IgD-negative memory B cell (primary cell): ENCODE results near the gene RNASE13. TPM values are rescaled to one million over a fixed set of nuclear protein-coding genes. Genes with fewer than 3 reads are reported as not detected.
"Not testable (repeated sequence)": the region's sequence is repeated elsewhere in the genome, so short reads cannot be mapped to it uniquely, and the experiment has no call there.

Experiments used
- H3K27ac Mint-ChIP-seq, 3 donors: one replicate each; pipeline ENCODE4 v1.8.0; 2020 to 2022; ENCODE audit warnings: mild to moderate bottlenecking in 3 of 3, mixed read lengths in 3 of 3, moderate library complexity in 1 of 3
- H3K27me3 Mint-ChIP-seq: one replicate; pipeline ENCODE4 v1.8.0; 2021; ENCODE audit warnings: mixed read lengths
- H3K36me3 Mint-ChIP-seq: one replicate; pipeline ENCODE4 v1.8.0; 2020; ENCODE audit warnings: mild to moderate bottlenecking, mixed read lengths
- H3K4me1 Mint-ChIP-seq, 3 donors: one replicate each; pipeline ENCODE4 v1.8.0; 2020 to 2022; ENCODE audit warnings: mixed read lengths in 3 of 3, mild to moderate bottlenecking in 1 of 3
- H3K4me3 Mint-ChIP-seq, 4 donors: one replicate each; pipeline ENCODE4 v1.8.0; 2020 to 2022; ENCODE audit warnings: mild to moderate bottlenecking in 4 of 4, mixed read lengths in 4 of 4, moderate library complexity in 3 of 4
- H3K9me3 Mint-ChIP-seq, 3 donors: one replicate each; pipeline ENCODE4 v1.8.0; 2020 to 2021; ENCODE audit warnings: mixed read lengths in 3 of 3, mild to moderate bottlenecking in 1 of 3
- polyA plus RNA-seq: library from polyadenylated mRNA; unstranded; fragments of 300-500 nt; fragmentation: Illumina TruSeq; gene quantifications from one replicate; pipeline ENCODE4 v1.2.3, GENCODE V29; 2021

The RNASE13 gene
- polyA plus RNA-seq, 1 donor from 2014 or later: not detected

DNA sequence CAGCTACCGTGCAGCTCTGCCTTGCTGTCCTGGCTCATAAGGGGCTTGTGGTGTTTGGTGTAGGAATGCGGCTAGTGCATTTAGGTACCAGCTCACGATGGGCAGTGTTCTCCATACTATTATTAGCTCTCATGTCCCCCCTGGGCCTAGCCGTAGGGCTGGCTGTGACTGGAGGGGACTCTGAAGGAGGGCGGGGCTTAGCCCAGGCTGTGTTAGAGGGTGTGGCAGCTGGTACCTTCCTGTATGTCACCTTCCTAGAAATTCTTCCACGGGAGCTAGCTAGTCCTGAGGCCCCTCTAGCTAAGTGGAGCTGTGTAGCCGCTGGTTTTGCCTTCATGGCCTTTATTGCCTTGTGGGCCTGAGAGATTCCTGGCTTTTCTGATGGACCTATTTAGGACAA is 33.4 kb downstream of the RNASE13 start:
- Mint-ChIP-seq H3K4me3 (no peak overlapping the region), H3K27me3 (no peaks in the 10 kb centered on the region), H3K36me3 (no peaks in the 10 kb centered on the region), H3K27ac (peak overlapping the region in 1 of 3 donors; percentile 68), H3K9me3 (no peaks in the 10 kb centered on the region), H3K4me1 (no peaks in the 10 kb centered on the region)

DNA sequence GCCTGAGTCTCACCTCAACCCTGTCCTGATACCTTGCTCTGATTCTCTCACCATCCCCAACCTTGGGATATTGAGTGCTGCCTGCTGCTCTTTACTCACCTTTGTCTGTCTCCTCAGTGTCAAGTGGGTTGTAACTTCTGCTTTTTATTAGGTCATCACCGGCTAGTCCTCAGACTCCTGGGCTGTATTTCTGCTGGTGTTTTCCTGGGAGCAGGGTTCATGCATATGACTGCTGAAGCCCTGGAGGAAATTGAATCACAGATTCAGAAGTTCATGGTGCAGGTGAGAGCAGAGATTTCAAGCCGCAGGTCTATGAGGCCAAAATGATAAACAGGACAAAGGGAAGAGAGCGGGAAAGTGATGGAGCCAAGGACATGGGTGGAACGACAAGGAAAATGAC is 35.0 kb downstream of the RNASE13 start:
- Mint-ChIP-seq H3K4me1 (peaks cover 0 to 3% (median 0%) of the 10 kb centered on the region in 3 donors), H3K36me3 (no peaks in the 10 kb centered on the region), H3K27me3 (no peaks in the 10 kb centered on the region), H3K9me3 (no peaks in the 10 kb centered on the region), H3K4me3 (no peak overlapping the region), H3K27ac (peak overlapping the region in 1 of 3 donors; percentile 4)

DNA sequence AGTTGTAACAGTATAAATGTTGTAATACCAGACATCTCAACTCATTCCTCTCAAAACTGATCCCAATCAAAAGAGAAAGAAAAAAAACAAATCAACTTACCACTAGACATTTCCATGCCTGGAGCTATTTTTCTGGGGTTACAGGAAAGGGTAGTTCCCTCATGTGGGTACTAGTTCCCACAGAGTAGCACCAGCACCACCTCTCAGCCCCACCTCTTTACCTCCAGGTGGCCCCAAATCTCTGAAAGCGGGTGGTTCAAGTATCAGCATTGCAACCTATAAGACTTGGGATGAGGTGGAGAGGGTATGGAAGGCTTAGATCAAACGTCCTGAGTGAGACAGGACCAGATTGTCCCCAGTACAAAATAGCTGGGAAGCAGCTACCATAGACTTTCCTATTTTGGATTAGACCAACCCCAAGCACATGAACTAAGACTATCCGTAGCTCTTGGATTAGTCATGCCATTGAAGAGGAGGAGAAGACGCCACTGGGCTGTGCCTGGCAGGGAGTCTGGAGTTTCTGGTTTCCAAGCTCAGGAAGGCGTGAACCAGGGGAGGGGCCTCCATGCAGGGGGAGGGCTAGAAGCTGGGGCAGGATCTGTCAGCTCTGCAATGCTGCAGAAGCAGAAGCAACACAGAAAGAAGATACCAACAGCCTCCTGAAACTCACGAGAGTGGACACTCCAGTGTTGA is 35.8 kb downstream of the RNASE13 start, which contains the start of gene SLC39A2:
TSS of gene SLC39A2 (plus strand) at position 620 of the 693 bp plus-strand sequence. CDS start 154 bp downstream, outside the sequence.
- no peaks in the 10 kb centered on the region for H3K36me3 Mint-ChIP-seq
- no peaks in the 10 kb centered on the region for H3K27me3 Mint-ChIP-seq
- no peak within 1 kb of the TSS for H3K4me3 Mint-ChIP-seq
- H3K9me3 Mint-ChIP-seq: no peaks in the 10 kb centered on the region
- peaks cover 0 to 3% (median 0%) of the 10 kb centered on the region in 3 donors for H3K4me1 Mint-ChIP-seq
- peak within 1 kb of the TSS in 1 of 3 donors; percentile 4 for H3K27ac Mint-ChIP-seq

DNA sequence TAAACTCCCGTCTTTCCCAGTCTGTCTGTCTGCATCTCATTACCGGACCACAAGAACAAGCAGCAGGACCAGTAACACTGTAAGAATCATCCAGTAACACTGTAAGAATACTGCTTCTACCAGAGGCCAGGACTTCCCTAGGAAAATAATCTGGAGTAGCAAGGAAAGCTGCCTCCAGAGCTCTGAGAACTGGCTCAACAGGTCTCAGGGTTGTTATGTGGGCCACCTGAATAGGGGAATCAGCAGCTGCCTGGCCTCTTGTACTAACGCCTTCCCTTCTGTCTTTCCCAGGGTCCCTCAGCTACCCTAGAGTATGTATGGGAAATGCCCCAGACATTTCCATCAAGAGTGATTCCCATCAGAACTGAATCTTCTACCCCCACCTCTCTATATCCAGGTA is 36.5 kb downstream of the RNASE13 start:
- no peaks in the 10 kb centered on the region for H3K9me3 Mint-ChIP-seq
- no peaks in the 10 kb centered on the region for H3K27me3 Mint-ChIP-seq
- no peak overlapping the region for H3K27ac Mint-ChIP-seq
- peaks cover 0 to 3% (median 0%) of the 10 kb centered on the region in 3 donors for H3K4me1 Mint-ChIP-seq
- H3K36me3 Mint-ChIP-seq: no peaks in the 10 kb centered on the region
- no peak overlapping the region for H3K4me3 Mint-ChIP-seq

DNA sequence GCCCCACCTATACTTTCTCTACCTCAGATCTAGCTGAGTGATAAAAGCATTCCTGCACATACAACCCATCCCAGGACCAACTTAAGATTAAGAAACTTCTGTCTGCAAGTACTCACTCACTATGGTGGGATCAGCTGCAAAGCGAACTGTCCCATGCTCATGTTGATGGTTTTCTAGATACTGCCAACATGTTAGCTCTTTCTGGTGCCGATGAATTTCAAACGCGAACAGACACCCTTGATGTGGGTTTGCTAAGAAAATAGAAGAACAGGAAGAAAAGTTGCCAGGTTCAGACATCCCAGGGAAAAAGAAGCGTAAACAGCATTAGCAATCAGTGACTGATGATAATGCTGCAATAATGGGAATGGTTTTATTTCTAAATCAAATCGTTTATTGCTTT is 37.0 kb downstream of the RNASE13 start:
- Mint-ChIP-seq H3K27me3 (no peaks in the 10 kb centered on the region), H3K4me3 (no peak overlapping the region), H3K36me3 (no peaks in the 10 kb centered on the region), H3K4me1 (peaks cover 0 to 3% (median 0%) of the 10 kb centered on the region in 3 donors), H3K9me3 (no peaks in the 10 kb centered on the region), H3K27ac (no peak overlapping the region)

DNA sequence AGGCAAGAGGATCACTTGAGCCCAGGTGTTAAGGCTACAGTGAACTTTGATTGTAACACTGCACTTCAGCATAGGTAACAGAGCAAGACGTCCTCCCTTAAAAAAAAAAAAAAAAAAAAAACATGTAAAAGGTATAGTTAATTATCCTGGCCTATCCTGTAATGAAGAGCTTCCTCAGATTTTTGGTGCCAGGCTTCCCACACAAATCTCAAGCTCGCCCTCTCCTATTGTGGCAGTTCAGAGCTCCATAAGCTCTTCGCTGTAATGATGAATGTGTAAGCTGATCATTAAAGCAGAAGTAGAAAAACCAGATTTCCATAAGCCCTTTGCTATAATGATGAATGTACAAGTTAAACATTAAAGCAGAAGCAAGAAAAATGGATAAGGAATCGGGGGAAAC is 37.5 kb downstream of the RNASE13 start:
- Mint-ChIP-seq H3K9me3 (no peaks in the 10 kb centered on the region), H3K4me3 (no peak overlapping the region), H3K4me1 (peaks cover 0 to 3% (median 0%) of the 10 kb centered on the region in 3 donors), H3K27ac (no peak overlapping the region), H3K36me3 (no peaks in the 10 kb centered on the region), H3K27me3 (no peaks in the 10 kb centered on the region)

DNA sequence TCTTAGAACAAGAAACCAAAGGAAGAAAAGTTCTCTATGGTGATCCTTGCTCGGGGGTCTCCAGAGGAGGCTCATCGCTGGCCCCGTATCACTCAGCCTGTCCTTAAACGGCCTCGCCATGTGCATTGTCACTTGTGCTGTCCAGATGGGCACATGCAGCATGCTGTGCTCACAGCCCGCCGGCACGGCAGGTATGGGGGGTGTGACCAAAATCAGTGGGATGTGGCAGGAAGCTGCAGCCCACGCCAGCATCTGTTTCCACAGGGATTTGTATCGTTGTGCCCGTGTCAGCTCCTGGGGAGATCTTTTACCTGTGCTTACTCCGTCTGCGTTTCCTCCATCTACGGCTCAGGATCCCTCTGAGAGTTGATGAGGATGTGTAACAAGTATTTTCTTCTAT is 38.1 kb downstream of the RNASE13 start:
- Mint-ChIP-seq H3K27ac (no peak overlapping the region), H3K4me3 (no peak overlapping the region), H3K27me3 (no peaks in the 10 kb centered on the region)

DNA sequence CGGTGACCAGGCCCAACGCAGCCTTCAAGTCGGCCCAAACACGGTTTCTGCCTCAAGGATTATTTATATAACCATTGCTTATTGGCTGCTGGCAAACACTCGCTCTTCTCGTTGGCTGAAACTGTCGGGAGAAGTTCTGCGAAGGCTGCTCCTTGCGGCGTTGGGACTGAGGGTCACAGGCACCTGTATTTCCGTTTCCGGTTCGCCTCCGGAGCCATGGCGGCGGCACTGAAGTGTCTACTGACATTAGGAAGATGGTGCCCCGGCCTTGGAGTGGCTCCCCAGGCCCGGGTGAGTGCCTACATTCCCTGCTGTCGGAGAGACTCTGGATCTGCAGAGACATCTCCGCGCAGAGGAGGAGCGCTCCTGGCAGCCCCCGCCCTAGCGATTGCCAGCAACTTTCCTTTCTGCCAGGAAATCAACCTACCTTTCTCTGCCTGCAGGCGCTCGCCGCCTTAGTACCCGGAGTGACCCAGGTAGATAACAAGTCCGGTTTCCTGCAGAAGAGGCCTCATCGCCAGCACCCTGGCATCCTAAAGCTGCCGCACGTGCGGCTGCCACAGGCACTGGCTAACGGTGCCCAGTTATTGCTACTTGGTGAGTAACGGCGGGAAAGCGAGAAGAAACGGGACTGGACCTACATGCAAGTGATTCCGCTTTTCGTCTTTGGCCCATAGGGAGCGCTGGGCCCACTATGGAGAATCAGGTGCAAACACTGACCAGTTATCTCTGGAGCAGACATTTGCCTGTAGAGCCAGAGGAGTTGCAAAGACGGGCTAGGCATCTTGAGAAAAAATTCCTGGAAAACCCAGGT is 44.6 kb downstream of the RNASE13 start, which contains the start of gene METTL17:
TSS of gene METTL17 (plus strand) at position 194 of the 814 bp plus-strand sequence. CDS start at position 217, 23 bp downstream.
- Mint-ChIP-seq H3K4me1 (peaks cover 12 to 19% (median 14%) of the 10 kb centered on the region in 3 donors), H3K36me3 (no peaks in the 10 kb centered on the region), H3K27ac (peak within 1 kb of the TSS; percentile 17 to 99 (median 98)), H3K9me3 (no peaks in the 10 kb centered on the region), H3K27me3 (peaks cover 1% of the 10 kb centered on the region), H3K4me3 (peak within 1 kb of the TSS; percentile 86 to 99 (median 94))

More for the DNA sequence above, 38.1 kb downstream of the RNASE13 start:
- H3K9me3 Mint-ChIP-seq: no peaks in the 10 kb centered on the region
- peaks cover 3 to 4% (median 3%) of the 10 kb centered on the region in 3 donors for H3K4me1 Mint-ChIP-seq
- H3K36me3 Mint-ChIP-seq: no peaks in the 10 kb centered on the region

DNA sequence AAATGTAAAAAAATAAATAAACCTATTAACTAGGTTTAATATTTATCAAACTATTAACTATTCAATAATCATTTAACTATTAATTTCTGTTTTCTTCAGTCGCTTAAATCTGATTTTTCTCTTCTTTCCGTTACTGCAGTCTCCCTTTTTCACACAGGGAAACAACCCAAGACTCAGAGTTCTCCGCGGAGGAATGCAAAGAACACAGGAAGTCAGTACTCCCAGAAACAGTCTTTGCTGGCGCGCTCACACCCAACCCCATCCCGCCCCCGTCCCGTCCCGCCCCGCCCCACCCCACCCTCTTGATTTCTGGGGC is 45.2 kb downstream of the RNASE13 start:
- Mint-ChIP-seq H3K27ac (peak overlapping the region; percentile 17 to 99 (median 98)), H3K9me3 (no peaks in the 10 kb centered on the region), H3K27me3 (peaks cover 1% of the 10 kb centered on the region), H3K4me1 (peaks cover 10 to 19% (median 14%) of the 10 kb centered on the region in 3 donors), H3K4me3 (peak overlapping the region; percentile 86 to 99 (median 94)), H3K36me3 (no peaks in the 10 kb centered on the region)

DNA sequence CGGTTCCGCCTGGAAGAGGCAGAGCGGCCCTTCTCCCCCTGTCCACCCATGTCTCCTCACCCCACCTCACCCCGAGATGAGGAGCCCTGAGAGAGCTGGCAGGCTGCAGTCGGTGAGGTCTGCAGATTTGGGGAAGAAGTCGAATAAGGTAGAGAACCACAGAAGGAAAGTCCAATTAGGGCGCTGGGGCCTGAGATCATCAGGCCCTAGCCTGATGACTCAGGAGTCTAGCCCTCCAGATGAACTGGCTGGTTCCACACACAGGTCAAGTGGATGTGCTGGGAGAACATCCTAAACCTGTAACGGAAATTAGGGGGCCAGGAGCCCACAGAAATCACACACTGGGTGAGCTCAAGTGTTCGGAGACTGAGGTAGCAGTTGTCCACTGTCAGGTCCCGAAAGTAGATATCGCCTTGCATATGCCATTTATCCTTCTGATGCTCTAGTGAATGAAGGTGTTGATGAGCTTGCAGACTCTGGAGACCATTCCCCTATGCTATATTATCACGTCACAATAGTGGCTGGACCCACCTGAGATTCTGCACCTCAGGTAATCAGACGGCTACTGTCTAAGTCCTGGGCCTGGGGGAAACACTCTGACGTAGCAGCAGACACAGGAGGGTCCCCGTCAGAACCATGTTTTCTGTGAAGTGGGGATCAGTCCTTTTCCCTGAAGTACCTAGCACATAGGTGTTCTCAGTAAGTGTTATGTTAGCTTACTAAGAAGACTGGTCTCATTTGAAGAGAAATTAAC is 45.7 kb downstream of the RNASE13 start:
- H3K27me3 Mint-ChIP-seq: peaks cover 1% of the 10 kb centered on the region
- H3K4me3 Mint-ChIP-seq: peak overlapping the region in 3 of 4 donors; percentile 61 to 84 (median 71)
- peak overlapping the region in 2 of 3 donors; percentile 76 to 99 for H3K27ac Mint-ChIP-seq
- peaks cover 10 to 19% (median 14%) of the 10 kb centered on the region in 3 donors for H3K4me1 Mint-ChIP-seq
- H3K9me3 Mint-ChIP-seq: no peaks in the 10 kb centered on the region
- H3K36me3 Mint-ChIP-seq: no peaks in the 10 kb centered on the region

DNA sequence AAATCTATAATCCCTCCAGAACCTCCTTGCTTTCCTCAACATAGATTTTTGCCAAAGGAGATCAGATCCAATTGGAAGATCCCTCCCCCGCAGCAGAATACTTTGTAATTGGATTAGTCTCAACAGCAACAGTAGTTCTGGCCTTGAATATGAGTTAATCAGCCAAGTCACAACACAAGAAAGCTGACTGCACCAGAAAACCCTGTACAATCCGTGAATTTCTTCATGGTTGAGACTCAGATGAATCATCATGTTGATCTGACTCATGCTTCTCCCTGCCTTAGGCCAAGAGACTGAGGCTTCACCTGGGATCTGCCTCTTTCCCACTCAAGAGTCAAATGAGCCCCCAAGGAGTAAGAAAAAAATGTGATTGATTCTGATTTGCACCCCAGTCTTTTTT is 47.8 kb downstream of the RNASE13 start:
- Mint-ChIP-seq H3K27me3 (peaks cover 3% of the 10 kb centered on the region), H3K27ac (no peak overlapping the region)

DNA sequence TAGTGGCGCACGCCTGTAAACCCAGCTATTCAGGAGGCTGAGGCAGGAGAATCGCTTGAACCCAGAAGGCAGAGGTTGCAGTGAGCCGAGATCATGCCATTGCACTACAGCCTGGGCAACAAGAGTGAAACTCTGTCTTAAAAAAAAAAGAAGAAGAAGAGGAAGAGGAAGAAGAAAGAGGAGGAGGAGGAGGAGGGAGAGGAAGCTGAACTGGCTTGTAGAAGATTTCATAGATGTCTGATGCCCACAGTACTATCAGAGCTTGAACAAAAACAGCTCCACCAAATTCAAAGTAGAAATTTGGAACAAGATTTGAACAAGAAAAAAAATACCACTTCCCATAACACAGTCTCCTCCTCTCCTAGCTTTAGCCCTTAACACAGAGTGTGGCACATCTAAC is 49.0 kb downstream of the RNASE13 start:
- not testable (repeated sequence) for H3K9me3 Mint-ChIP-seq, H3K27me3 Mint-ChIP-seq, H3K27ac Mint-ChIP-seq, H3K36me3 Mint-ChIP-seq, H3K4me3 Mint-ChIP-seq
- H3K4me1 Mint-ChIP-seq: peaks cover 8 to 12% (median 10%) of the 10 kb centered on the region in 3 donors

More for the DNA sequence above, 47.8 kb downstream of the RNASE13 start:
- Mint-ChIP-seq H3K9me3 (no peaks in the 10 kb centered on the region), H3K4me3 (peak overlapping the region in 1 of 4 donors; percentile 61), H3K36me3 (no peaks in the 10 kb centered on the region), H3K4me1 (peaks cover 10 to 16% (median 12%) of the 10 kb centered on the region in 3 donors)
